HG03432 (cell line): ENCODE results near the gene CCDC85A.

Experiments used
- ATAC-seq: cut with Tn5 transposase; IDR thresholded peaks from one replicate; pipeline ENCODE4 v1.9.1; 2021; ENCODE audit warnings: mild to moderate bottlenecking, moderate library complexity; ENCODE audit not compliant: unreplicated experiment

The CCDC85A gene

GRCh38 chr2:56192664-56193305 is 9.0 kb downstream of the CCDC85A start:
- ATAC-seq, result no peak

GRCh38 chr2:56195563-56195962 is 11.8 kb downstream of the CCDC85A start:
- no peak for ATAC-seq

DNA sequence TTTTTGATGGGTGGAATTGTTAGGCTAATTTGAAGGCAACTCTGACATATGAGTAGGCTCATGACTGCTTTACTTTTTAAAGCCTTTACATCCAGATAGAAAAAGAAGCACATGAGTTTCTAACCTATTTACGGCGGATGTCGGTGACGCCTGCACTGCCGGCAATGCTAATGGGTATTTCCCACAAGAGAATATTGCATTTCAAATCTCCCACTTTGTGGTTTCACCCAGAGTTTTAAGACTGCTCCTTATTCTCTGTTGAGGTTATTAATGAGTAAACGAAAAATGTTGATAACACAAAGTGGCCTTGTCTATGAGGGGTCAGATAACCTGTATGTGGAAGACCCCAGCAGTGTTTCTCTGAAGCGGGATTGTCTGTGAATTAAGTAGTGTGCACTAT is 14.0 kb downstream of the CCDC85A start:
- no peak for ATAC-seq

DNA sequence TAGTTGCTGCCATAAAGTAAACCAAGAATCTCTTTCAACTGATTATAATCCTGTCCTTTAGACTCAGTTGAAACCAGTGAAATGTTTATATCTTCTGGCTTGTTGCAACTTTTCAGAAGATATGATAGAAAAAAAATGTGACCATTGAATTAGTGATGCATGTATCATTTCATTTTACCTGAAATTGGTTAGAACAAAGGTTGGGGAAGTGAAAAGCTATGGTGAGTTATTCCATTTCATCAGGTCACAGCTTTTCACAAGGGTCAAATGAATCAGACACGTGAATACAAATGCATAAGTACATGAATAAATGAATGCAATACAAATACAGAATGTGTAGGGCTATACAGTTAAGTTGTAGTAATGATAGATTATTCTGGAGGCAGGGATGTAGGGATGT is 15.1 kb downstream of the CCDC85A start:
- no peak for ATAC-seq

- ATAC-seq, result no peak
Measured at GRCh38 chr2:56199492-56199891, 15.7 kb downstream of the CCDC85A start.

GRCh38 chr2:56202381-56203121 is 18.8 kb downstream of the CCDC85A start:
- no peak for ATAC-seq

DNA sequence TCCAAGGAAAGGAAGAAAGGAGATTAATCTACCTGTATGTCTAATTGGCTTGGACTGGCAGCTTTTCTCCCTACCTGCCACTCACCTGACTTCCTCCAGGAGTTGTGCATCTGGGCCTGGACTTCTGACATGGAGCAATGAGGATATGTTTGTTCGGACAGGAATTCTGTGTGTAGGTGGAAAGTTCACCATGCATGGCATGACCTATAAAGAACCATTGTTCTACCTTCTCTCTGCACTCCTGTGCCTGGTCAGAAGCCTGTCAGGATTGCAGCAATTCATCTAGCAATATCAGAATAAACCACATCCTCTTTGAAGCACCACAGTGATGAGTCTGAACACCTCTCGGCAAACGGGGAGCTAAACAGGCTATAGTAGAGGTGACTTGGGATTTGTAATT is 20.8 kb downstream of the CCDC85A start:
- no peak for ATAC-seq

DNA sequence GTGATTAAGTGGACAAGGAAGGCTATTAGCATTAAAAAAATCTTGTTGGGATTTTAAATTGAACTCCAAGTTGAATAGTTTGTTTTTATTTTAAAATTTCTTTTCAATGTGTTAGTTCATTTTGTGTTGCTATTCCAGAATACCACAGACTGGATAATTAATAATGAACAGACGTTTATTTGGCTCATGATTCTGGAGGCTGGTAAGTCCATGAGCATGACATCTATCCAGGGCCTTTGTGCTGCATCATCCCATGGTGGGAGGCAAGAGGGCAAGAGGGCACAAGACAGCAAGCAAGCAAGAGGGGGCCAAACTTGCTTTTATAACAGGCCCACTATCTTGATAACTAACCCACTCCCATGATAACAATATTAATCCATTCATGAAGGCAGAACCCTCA is 22.5 kb downstream of the CCDC85A start:
- ATAC-seq, result no peak

GRCh38 chr2:56207760-56208159 is 24.0 kb downstream of the CCDC85A start:
- ATAC-seq, result no peak

DNA sequence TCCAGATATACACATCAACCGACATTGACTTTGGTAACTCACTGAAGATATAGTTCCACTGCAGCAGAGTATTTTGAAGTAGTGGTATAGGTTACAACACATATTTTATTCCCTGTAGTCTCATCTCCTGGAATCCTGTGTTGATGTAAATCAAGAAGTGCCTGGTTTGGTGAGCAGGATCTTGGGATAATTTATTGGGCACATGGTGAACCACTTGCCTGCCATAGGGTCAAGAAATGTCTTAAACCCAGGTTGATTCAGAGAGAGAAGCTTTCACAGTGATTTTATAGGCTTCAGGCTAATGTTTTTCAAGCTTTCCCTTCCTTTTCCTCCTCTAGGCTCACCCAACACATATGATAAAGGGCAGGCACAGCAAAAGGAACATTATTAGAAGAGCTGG is 24.6 kb downstream of the CCDC85A start:
- no peak for ATAC-seq

- no peak for ATAC-seq
Measured at GRCh38 chr2:56209701-56210100, 25.9 kb downstream of the CCDC85A start.

DNA sequence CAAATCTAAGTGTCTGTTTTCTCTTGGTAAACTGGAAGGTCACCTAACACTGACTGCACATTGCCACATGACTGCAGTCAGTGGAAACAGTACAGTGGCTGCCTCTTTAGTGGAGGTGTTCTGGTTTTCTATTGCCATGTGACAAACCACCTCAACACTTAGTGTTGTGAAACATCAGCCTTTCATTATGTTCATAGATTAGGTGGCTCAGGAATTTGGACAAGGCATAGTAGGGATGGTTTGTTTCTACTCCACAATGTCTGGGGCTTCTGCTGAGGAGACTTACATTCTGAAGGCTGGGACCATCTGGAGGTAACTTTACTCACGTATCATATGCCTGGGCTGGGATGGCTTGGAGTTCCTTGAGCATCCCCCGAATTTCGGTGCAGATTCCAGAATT is 26.5 kb downstream of the CCDC85A start:
- ATAC-seq, result no peak

- ATAC-seq, result no peak
Measured at GRCh38 chr2:56211048-56211447, 27.3 kb downstream of the CCDC85A start.

DNA sequence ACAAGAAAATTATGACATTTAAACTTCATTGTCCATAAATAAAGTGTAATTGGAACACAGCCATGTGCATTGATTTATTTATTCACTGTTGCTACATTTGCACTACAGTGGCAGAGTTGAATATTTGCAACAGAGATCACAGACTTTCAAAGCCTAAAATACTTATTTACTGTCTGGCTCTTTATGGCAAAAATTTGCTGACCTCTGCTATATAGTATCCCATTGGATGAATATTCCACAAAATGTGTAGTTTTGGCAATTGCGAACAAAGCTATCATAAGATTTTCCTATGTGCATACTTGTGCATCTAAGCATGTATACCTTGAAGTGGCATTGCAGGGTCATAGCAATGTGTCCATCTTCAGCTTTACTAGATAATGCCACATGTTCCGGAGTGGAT is 32.1 kb downstream of the CCDC85A start:
- ATAC-seq, result no peak

DNA sequence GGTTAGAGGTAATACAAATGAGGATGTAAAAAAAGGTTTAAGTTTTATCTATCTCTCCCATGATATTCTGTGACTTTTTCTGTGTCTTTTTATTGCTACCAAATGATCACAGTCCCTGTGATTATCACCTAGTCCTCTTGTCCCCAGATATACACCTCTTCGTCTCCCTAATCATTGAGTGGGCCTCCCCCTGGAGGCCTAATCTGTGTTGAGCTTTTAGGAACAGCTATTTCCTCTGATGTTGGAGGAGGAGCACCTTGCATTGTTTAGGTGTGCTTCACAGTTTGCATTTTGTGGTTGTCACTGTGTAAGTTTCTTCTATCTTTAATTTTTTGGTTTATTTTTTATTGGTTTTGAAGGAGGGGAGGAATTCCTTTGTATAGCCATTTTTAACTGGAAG is 33.3 kb downstream of the CCDC85A start:
- no peak for ATAC-seq

DNA sequence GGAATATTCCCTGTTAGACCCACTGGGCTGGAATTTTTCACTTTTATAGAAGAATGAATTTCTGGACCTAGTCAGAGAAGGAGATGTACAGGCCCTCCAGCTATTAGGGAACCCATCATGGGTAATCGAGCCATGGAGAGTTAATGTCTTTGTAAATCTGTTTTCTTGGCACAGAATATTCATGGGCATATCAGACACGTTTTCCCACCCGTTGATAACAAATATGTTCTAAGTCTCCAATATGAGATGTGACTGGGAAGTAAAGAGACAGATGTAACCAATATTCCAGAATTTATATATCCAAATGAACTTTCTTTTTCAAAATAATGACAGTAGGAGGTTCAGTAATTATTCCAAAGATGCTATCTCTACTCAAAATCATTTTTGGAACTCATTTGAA is 38.7 kb downstream of the CCDC85A start:
- no peak for ATAC-seq

GRCh38 chr2:56224316-56224715 is 40.5 kb downstream of the CCDC85A start:
- no peak for ATAC-seq

DNA sequence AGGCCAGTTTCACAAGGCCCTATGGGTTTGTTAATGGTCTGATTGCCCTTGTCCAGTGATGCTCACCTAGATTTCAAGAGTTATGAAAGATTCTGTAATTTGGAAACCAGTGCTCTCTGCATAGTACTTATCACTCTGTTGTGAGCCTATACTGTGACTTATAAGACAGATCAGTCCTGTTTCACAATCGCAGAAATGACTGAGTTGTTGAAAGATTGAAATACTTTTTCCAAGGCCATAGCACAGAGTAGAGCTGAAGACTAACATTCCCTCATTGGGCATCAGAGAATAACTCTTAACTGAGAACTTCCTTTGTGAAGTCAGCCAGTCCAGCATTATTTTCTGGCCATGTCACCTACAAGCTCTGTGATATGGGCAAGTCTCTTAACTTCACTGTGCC is 44.0 kb downstream of the CCDC85A start:
- ATAC-seq, result no peak

GRCh38 chr2:56229397-56230060 is 45.7 kb downstream of the CCDC85A start:
- no peak for ATAC-seq

DNA sequence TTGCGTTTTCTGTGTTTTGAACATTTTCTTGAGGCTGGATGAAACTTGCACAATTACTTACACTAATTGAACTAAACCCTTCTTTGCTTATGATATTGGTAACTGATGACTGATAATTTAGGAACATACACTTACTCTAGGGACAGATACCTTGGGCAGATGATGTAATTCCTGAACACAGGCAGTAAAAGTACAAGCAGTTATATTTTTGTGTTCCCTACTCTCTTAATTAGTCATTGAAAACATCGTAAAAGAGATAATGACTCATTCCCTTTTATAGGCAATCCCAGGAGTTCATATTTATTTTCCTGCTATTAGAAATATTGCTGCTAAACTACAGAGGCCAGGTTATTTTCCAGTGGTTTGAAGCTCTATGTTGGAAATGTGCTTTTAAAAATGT is 46.4 kb downstream of the CCDC85A start:
- ATAC-seq, result no peak

DNA sequence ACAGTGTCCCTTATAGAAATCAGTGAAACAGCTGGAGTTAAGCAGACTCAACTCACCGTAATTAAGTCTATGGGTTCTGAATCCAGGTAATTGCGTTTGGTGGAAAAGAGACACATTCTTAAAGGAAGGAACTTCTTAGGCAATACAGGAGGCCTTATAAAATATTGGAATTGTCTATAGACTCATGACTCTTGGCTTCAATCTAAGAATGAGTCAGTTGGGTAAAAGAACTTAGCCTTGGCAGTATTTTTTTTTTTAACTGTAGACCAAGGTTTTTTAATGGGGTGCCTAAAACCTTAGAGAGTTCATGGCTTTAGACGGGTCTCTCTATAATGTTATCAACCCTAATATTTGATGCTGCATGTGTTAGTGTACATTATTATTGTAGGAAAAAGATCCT is 47.6 kb downstream of the CCDC85A start:
- ATAC-seq, result no peak

DNA sequence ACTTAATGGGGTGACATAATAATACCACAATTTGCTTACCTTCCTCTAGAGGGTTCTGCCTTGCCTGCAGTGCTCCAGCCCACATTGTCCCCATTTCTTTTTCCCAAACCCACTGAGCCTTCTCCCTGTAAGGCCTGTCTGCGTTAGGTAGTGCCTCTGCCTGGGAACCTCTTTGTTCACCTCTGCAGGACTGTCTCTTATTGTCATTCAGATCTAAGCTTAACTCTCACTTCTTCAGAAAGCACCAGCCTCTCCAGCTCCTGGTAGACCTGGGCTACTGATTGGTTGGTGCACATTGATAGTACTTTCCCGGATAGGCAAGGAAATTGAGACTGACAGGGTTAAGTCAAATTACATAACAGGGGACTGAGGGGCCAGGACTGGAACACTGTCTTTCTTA is 49.1 kb downstream of the CCDC85A start:
- no peak for ATAC-seq
